ENCODE data around the gene FAM131A.

FAM131A gene

DNA sequence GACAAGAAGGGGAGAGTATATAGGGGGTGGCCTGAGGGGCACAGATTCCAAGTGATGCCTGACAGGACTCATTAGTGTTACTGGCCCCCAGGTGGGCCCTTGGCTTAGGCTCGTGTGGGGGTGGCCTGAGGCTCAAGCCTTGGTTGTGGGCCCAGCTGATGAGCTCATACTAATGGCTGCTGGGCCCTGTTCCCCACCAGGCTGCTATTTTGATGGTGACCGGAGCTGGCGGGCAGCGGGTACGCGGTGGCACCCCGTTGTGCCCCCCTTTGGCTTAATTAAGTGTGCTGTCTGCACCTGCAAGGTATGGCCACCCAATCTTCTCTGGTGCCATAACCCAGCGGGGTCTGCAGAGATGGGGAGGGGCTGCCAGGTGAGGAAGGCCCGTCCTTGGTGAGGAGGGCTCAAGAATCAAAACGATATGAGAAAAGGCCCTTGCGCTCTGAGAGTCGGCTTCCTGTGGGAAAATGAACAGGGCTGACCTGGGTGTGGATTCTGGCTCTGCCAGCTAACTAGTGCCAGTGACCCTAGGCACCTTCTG lies 49.8 kb downstream of the FAM131A start:
- TF ChIP-seq Cebpa-rat (IDR thresholded peaks at IDR 0.05) = no peak
- H3K27me3 ChIP-seq = peaks cover 13% of the 10 kb centered on the region
- H4K20me1 ChIP-seq = peaks cover 6% of the 10 kb centered on the region; the same call in 1 of the 2 replicates

DNA sequence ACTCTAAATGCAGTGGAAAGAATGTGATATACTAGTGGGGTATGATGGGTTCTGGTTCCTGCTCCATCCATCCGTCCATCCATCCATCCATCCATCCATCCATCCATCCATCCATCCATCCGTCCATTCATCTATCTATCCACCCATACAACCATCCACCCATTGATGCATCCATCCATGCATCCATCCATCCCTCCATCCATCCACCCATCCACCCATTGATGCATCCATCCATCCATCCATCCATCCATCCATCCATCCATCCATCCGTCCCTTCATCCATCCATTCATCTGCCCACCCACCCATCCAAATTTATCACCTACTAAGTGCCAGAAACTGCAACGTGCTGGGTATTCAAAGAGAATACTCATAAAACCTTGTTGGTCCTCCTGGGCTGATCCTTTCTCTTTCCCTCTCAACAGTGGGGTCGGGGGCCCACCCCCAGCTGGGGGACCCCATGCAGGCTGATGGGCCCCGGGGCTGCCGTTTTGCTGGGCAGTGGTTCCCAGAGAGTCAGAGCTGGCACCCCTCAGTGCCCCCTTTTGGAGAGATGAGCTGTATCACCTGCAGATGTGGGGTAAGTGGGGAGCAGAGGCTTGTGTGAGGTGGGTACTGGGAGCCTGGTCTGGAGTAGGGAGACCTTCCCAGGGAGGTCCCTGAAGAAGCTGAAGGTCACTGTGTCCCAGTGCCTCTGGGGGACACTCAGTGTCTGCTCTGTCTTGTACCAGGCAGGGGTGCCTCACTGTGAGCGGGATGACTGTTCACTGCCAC lies 51.0 kb downstream of the FAM131A start:
- no peak overlapping the region for H3K4me2 ChIP-seq
- H3K4me3 ChIP-seq = no peak overlapping the region
- H3K9me3 ChIP-seq = no peaks in the 10 kb centered on the region
- H3K27me3 ChIP-seq = peaks cover 2% of the 10 kb centered on the region
- H3K36me3 ChIP-seq = no peaks in the 10 kb centered on the region
- H3K9ac ChIP-seq = no peak overlapping the region
- TF ChIP-seq Cebpa-rat (IDR thresholded peaks at IDR 0.05) = no peak
- H3K4me1 ChIP-seq = no peaks in the 10 kb centered on the region
- H4K20me1 ChIP-seq = no peaks in the 10 kb centered on the region
- no peak overlapping the region for H3K27ac ChIP-seq

More for the DNA sequence above, 49.8 kb downstream of the FAM131A start:
- H3K9ac ChIP-seq = no peak overlapping the region
- no peak overlapping the region for H3K4me2 ChIP-seq
- no peaks in the 10 kb centered on the region for H3K9me3 ChIP-seq
- no peaks in the 10 kb centered on the region for H3K4me1 ChIP-seq
- H3K27ac ChIP-seq = no peak overlapping the region
- H3K4me3 ChIP-seq = no peak overlapping the region
- H3K36me3 ChIP-seq = no peaks in the 10 kb centered on the region

- Histone ChIP-seq H3K4me1 (no peaks in the 10 kb centered on the region), H3K9me3 (no peaks in the 10 kb centered on the region), H3K27me3 (no peaks in the 10 kb centered on the region; the same call in 1 of the 2 replicates), H3K4me3 (no peak overlapping the region), H3K36me3 (no peaks in the 10 kb centered on the region), H3K27ac (no peak overlapping the region), H3K9ac (no peak overlapping the region), H4K20me1 (no peaks in the 10 kb centered on the region), H3K4me2 (no peak overlapping the region)
- TF ChIP-seq Cebpa-rat (IDR thresholded peaks at IDR 0.05) = no peak
These were observed 51.5 kb downstream of the FAM131A start for GRCh38 chr3:184388936-184389230.

DNA sequence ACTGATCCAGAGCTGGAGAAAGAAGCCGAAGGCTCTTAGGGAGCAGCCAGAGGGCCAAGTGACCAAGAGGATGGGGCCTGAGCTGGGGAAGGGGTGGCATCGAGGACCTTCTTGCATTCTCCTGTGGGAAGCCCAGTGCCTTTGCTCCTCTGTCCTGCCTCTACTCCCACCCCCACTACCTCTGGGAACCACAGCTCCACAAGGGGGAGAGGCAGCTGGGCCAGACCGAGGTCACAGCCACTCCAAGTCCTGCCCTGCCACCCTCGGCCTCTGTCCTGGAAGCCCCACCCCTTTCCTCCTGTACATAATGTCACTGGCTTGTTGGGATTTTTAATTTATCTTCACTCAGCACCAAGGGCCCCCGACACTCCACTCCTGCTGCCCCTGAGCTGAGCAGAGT lies 52.0 kb downstream of the FAM131A start:
- Histone ChIP-seq H3K36me3 (no peaks in the 10 kb centered on the region), H3K27me3 (no peaks in the 10 kb centered on the region; the same call in 1 of the 2 replicates), H3K4me1 (no peaks in the 10 kb centered on the region), H3K9me3 (no peaks in the 10 kb centered on the region), H4K20me1 (no peaks in the 10 kb centered on the region), H3K9ac (no peak overlapping the region), H3K4me2 (no peak overlapping the region), H3K4me3 (no peak overlapping the region), H3K27ac (no peak overlapping the region)
- no peak for TF ChIP-seq Cebpa-rat (IDR thresholded peaks at IDR 0.05)

DNA sequence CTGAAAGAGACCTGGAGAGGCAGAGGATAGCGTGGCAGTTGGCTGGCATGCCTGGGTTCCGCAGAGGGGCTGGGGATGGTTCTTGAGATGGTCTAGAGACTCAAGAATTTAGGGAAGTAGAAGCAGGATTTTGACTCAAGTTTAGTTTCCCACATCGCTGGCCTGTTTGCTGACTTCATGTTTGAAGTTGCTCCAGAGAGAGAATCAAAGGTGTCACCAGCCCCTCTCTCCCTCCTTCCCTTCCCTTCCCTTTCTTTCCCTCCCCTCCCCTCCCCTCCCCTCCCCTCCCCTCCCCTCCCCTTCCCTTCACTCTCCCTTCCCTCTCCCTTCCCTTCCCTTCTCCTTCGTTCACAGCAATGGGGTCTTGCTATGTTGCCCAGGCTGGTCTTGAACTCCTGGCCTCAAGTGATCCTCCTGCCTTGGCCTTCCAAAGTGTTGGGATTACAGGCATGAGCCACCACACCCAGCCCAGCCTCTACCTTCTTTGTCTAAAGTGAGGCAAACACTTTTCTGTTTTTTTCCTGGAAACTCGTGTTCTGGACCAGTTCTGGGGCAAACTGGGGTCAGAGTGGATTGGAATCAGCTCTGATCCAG lies 52.6 kb downstream of the FAM131A start:
- H3K4me2 ChIP-seq = no peak overlapping the region
- H3K27ac ChIP-seq = no peak overlapping the region
- no peak for TF ChIP-seq Cebpa-rat (IDR thresholded peaks at IDR 0.05)
- no peaks in the 10 kb centered on the region for H3K36me3 ChIP-seq
- no peaks in the 10 kb centered on the region for H3K27me3 ChIP-seq
- no peak overlapping the region for H3K4me3 ChIP-seq
- no peaks in the 10 kb centered on the region for H4K20me1 ChIP-seq
- H3K4me1 ChIP-seq = no peaks in the 10 kb centered on the region
- H3K9me3 ChIP-seq = no peaks in the 10 kb centered on the region
- no peak overlapping the region for H3K9ac ChIP-seq

- Histone ChIP-seq H3K4me2 (no peak overlapping the region), H3K9me3 (no peaks in the 10 kb centered on the region), H4K20me1 (no peaks in the 10 kb centered on the region), H3K27ac (no peak overlapping the region), H3K4me3 (no peak overlapping the region), H3K4me1 (no peaks in the 10 kb centered on the region), H3K36me3 (no peaks in the 10 kb centered on the region), H3K27me3 (no peaks in the 10 kb centered on the region), H3K9ac (no peak overlapping the region)
- TF ChIP-seq Cebpa-rat (IDR thresholded peaks at IDR 0.05) = no peak
These were observed 53.9 kb downstream of the FAM131A start for GRCh38 chr3:184391266-184391665.

- Histone ChIP-seq H3K4me2 (no peak overlapping the region), H3K27me3 (no peaks in the 10 kb centered on the region), H4K20me1 (no peaks in the 10 kb centered on the region), H3K27ac (no peak overlapping the region), H3K9ac (no peak overlapping the region), H3K36me3 (no peaks in the 10 kb centered on the region), H3K9me3 (no peaks in the 10 kb centered on the region), H3K4me1 (no peaks in the 10 kb centered on the region), H3K4me3 (no peak overlapping the region)
- no peak for TF ChIP-seq Cebpa-rat (IDR thresholded peaks at IDR 0.05)
These were observed 57.9 kb downstream of the FAM131A start for GRCh38 chr3:184395320-184395660.
